IPS-15b (cell line): ENCODE measurements around the gene CHPF.

ENCODE experiments used
- H3K27me3 ChIP-seq: one replicate; pipeline ENCODE4 v1.6.1; 2013; ENCODE audit warnings: low read length; ENCODE audit not compliant: control insufficient read depth, insufficient read depth
- H3K36me3 ChIP-seq: one replicate; pipeline ENCODE4 v1.6.1; 2013; ENCODE audit warnings: low read length; ENCODE audit not compliant: control insufficient read depth, insufficient read depth
- H3K4me1 ChIP-seq: one replicate; pipeline ENCODE4 v1.6.1; 2013; ENCODE audit warnings: mild to moderate bottlenecking, low read length; ENCODE audit not compliant: control insufficient read depth, insufficient read depth
- H3K4me3 ChIP-seq: one replicate; pipeline ENCODE4 v1.5.1; 2013; ENCODE audit warnings: low read depth, low read length
- H3K9ac ChIP-seq: one replicate; pipeline ENCODE4 v1.6.1; 2013; ENCODE audit warnings: low read depth, mild to moderate bottlenecking, low read length
- H3K9me3 ChIP-seq: one replicate; pipeline ENCODE4 v1.6.1; 2013; ENCODE audit warnings: mild to moderate bottlenecking, low read length; ENCODE audit not compliant: control insufficient read depth, insufficient read depth

Gene CHPF

GRCh38 chr2:219492575-219492974 is 51.0 kb downstream of the CHPF start:
- Histone ChIP-seq H3K9me3 (no peaks in the 10 kb centered on the region), H3K4me3 (no peak overlapping the region), H3K36me3 (peaks cover 2% of the 10 kb centered on the region), H3K4me1 (peaks cover 2% of the 10 kb centered on the region), H3K9ac (no peak overlapping the region), H3K27me3 (peaks cover 43% of the 10 kb centered on the region)

DNA sequence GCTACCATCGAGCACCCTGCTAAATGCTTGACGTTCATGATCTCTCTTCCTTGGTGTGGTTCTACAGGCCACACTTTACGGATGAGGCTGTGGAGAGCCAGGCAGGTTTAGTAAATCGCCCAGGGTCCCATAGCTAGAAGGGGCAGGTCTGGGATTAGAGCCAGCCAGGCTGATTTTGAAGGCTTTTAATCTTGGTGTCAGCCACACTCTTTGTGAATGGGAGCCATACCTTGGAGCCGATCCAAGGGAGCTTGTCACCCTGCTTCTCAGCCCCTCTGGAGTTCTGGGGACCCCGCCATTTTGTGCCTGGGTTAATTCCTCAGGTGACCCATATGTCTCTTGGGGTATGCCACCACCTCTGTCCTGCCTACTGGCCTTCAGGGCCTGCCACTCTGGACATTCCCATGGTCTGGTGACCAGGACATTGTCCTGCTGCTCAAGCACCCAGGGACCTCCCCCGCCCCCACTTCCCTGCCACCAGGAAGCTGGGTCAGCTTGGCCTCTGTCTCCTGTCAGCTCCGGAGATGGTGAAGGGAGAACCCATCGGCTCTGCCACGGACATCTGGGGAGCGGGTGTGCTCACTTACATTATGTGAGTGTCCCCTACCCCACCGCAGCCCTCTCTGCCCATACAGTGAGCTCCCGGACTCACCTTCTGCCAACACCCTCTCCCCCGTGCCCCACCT is 52.2 kb downstream of the CHPF start:
- Histone ChIP-seq H3K4me3 (no peak overlapping the region), H3K9ac (no peak overlapping the region), H3K9me3 (no peaks in the 10 kb centered on the region), H3K4me1 (peaks cover 9% of the 10 kb centered on the region), H3K36me3 (peaks cover 2% of the 10 kb centered on the region), H3K27me3 (peaks cover 35% of the 10 kb centered on the region)

GRCh38 chr2:219490600-219491130 is 52.9 kb downstream of the CHPF start:
- Histone ChIP-seq H3K4me3 (no peak overlapping the region), H3K36me3 (peaks cover 2% of the 10 kb centered on the region), H3K9me3 (no peaks in the 10 kb centered on the region), H3K4me1 (peaks cover 13% of the 10 kb centered on the region), H3K27me3 (peaks cover 33% of the 10 kb centered on the region), H3K9ac (no peak overlapping the region)

GRCh38 chr2:219490186-219490585 is 53.4 kb downstream of the CHPF start:
- Histone ChIP-seq H3K27me3 (peaks cover 35% of the 10 kb centered on the region), H3K4me1 (peaks cover 17% of the 10 kb centered on the region), H3K9ac (no peak overlapping the region), H3K4me3 (no peak overlapping the region), H3K9me3 (no peaks in the 10 kb centered on the region), H3K36me3 (peaks cover 2% of the 10 kb centered on the region)

DNA sequence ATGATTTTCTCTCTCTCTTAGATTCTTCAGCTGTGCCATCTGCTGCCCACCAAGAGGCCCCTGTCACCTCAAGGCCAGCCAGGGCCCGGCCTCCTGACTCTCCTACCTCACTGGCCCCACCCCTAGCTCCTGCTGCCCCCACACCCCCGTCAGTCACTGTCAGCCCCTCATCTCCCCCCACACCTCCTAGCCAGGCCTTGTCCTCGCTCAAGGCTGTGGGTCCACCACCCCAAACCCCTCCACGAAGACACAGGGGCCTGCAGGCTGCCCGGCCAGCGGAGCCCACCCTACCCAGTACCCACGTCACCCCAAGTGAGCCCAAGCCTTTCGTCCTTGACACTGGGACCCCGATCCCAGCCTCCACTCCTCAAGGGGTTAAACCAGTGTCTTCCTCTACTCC is 54.3 kb downstream of the CHPF start:
- no peak overlapping the region for H3K4me3 ChIP-seq
- H3K4me1 ChIP-seq, result peaks cover 16% of the 10 kb centered on the region
- H3K36me3 ChIP-seq, result peaks cover 2% of the 10 kb centered on the region
- H3K9me3 ChIP-seq, result no peaks in the 10 kb centered on the region
- no peak overlapping the region for H3K9ac ChIP-seq
- H3K27me3 ChIP-seq, result peaks cover 35% of the 10 kb centered on the region
